NCI-H2227 (cell line): ENCODE measurements around the gene ISG20L2.
A peak's percentile ranks its signal among the peaks of the same experiment; 100 is the strongest.

Source experiments
- DNase-seq: peaks from one replicate; lab custom pipeline; 2025; ENCODE audit not compliant: unreplicated experiment; lab: John Stamatoyannopoulos, UW

Gene ISG20L2

DNA sequence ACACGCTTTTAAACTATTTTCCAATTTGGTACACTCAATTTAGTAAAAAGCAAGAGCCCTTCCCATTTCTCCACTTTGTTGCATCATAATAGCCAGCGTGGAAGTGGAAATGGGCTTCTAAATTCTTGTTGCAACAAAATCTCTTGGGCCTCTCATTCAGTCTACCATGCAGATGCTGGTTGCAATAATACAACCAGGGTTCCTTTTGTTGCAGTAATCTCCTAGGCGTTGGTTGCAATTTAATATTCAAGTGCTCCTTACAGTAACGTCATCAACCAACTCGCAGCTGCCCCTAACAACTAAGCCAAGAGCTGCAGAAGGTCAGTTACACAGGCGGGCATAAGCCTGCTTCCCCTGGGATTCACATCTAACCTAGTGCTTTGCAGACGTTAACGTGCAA, 25.7 kb upstream of the ISG20L2 start:
- peak; percentile 62 for DNase-seq

GRCh38 chr1:156752843-156753482, 24.4 kb upstream of the ISG20L2 start:
- no peak for DNase-seq

- peak; percentile 97 for DNase-seq
Observed at GRCh38 chr1:156751757-156752481, 23.4 kb upstream of the ISG20L2 start.

- DNase-seq, result no peak
Observed at GRCh38 chr1:156751451-156751756, 22.8 kb upstream of the ISG20L2 start, which contains the start of gene HDGF. HDGF (minus strand) TSS chr1:156751675; CDS start chr1:156751429, 246 bp downstream.

GRCh38 chr1:156750711-156751450, 22.3 kb upstream of the ISG20L2 start:
- peak; percentile 67 for DNase-seq

DNA sequence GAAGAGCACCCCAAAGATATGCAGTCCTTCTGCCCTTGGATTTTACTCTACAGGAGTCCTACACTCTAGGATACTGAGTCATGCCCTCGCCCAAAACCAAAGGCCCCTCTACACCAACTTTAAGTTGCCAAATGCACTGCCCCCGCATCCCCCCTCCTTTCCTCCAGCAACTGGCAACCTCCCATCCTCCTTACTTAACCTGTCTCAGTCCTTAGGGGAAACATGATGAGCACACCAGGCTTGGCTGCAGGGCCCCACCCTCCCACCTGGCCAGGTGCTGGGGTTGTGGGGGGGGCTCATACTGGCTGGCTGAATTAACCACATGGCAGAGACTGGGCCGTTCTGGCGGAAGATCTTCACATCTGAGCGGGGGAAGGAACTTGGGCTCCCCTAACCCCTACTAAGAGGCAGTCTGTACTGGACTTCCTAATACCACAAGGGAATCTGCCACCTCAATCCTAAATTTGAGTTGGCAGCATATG, 21.7 kb upstream of the ISG20L2 start:
- no peak for DNase-seq

GRCh38 chr1:156749419-156750118, 21.0 kb upstream of the ISG20L2 start:
- no peak for DNase-seq

GRCh38 chr1:156748670-156749418, 20.3 kb upstream of the ISG20L2 start:
- no peak for DNase-seq

- no peak for DNase-seq
Observed at GRCh38 chr1:156747742-156748669, 19.4 kb upstream of the ISG20L2 start.

- DNase-seq, result peak; percentile 92
Observed at GRCh38 chr1:156746728-156747631, 18.4 kb upstream of the ISG20L2 start.

DNA sequence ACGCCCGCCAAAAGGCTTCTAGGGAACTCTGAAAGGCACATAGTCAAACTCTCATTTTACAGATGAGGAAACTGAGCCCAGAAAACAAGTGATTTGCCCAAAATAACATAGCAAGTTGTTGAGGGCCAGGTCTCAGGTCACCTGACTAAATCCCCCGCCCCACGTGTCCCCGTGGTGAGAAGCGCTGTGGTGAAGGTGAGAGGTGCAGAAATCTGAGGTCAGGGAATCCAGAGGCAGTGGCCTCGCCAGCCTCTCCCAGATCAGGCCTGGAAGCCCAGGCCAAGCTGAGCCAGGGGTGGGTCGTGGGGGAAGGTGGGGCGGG, 17.8 kb upstream of the ISG20L2 start:
- DNase-seq, result no peak

- DNase-seq, result no peak
Observed at GRCh38 chr1:156745881-156746280, 17.3 kb upstream of the ISG20L2 start.

DNA sequence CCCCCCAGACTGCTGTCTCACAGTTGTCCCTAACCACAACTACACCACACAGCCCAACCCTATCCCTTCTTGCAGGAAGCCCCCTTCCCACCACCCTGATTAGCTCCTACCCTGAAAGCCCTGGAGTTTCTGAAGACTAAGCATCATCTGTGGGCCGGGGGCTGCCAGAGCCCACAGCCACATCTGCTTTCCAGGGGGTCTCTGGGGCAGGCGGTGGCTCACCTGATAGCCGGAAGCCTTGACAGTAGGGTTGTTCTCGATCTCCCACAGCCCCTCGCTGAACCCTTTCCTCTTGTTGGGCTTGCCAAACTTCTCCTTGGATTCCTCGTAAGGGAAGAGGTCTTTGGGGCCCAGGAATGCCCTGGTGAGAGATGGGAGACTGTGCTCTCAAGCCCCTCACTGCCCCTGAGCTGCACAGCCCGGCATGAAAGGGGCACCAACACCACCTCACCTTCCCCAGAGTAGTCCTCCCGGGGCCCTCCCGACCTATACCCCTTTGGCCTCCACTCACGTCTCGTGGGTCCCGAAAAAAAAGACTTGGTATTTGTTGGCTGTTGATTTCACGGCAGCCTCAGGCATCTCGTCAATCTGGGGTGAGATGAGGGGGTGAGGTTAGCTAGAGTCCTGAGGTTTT, 16.3 kb upstream of the ISG20L2 start:
- no peak for DNase-seq

- DNase-seq, result no peak
Observed at GRCh38 chr1:156744344-156744743, 15.8 kb upstream of the ISG20L2 start.

- no peak for DNase-seq
Observed at GRCh38 chr1:156743367-156744302, 15.1 kb upstream of the ISG20L2 start.

- no peak for DNase-seq
Observed at GRCh38 chr1:156742801-156743200, 14.2 kb upstream of the ISG20L2 start.

DNA sequence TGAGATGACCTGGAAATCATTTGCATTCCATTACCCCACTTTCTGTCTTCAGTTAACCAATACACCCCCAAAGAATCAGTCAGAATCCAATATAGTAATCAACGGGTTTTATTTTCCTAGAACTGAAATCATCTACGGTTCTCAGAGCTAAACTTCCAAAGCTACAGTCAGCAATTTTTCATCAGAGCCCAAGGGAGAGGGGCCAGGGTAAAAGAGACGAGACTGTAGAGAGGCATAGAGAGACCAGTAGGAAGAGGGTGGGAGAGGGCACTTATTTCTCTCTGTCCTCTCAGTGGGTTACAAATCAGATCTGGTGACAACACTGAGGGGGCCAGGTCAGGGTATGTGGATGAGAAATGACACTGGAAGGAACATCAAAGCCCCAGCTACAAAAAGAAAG, 13.5 kb upstream of the ISG20L2 start:
- no peak for DNase-seq
